ENCODE measurements around the gene ADGRL3. TPM values are rescaled to one million over a fixed set of nuclear protein-coding genes. Genes with fewer than 3 reads are reported as not detected.

The ADGRL3 gene
- total and polyA plus RNA-seq, 4 donors = 0.07 to 1.7 (median 0.82) TPM

DNA sequence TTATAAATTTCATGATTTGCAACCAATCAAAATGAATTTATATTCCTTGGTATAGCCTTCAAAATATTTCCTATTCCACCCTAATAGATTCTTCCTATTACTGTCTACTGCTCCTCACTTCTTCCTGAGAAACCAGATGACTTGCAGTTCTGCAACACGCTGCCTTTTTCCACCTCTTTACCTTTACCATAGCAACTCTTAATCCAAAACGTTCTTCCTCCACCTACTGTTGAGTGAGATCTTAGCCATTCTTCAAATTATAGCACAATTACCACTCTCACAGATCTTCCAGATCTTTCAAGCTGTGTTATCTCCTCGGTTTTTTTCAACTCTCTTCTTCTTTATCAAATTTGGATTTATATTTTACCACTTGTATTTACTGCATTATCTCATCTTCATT, 289.8 kb downstream of the ADGRL3 start:
- Histone ChIP-seq H3K4me1 (ENCODE audit: control insufficient read depth in 4 of 4, insufficient read depth in 4 of 4, low read length in 3 of 4) (no peaks in the 10 kb centered on the region), H3K27ac (ENCODE audit: low read depth in 1 of 2, low read length in 2 of 2) (no peak overlapping the region), H3K9me3 (ENCODE audit: control insufficient read depth in 4 of 4, low read length in 3 of 4) (no peaks in the 10 kb centered on the region), H3K4me3 (ENCODE audit: low read depth in 1 of 3, low read length in 3 of 3) (no peak overlapping the region), H3K36me3 (ENCODE audit: control insufficient read depth in 4 of 4, insufficient read depth in 3 of 4, low read depth in 1 of 4, low read length in 3 of 4) (no peaks in the 10 kb centered on the region), H3K27me3 (ENCODE audit: control insufficient read depth in 4 of 4, insufficient read depth in 4 of 4, low read length in 3 of 4) (peaks cover 0 to 5% (median 2%) of the 10 kb centered on the region in 4 donors), H3K9ac (ENCODE audit: low read depth in 1 of 2, low read length in 2 of 2) (no peak overlapping the region)
- DNase-seq (ENCODE audit: low spot score) = no peak
- TF ChIP-seq FOXA2 (IDR thresholded peaks at IDR 0.05) (no peak), HNF4G (IDR thresholded peaks at IDR 0.05) (no peak), HNF4A (conservative IDR thresholded peaks at IDR 0.05) (no peak)
- TF ChIP-seq, protein P1, sequence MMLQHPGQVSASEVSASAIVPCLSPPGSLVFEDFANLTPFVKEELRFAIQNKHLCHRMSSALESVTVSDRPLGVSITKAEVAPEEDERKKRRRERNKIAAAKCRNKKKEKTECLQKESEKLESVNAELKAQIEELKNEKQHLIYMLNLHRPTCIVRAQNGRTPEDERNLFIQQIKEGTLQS (IDR thresholded peaks at IDR 0.05) = no peak
- WGBS = 51% methylated on average over 3 of the region's 3 CpGs

DNA sequence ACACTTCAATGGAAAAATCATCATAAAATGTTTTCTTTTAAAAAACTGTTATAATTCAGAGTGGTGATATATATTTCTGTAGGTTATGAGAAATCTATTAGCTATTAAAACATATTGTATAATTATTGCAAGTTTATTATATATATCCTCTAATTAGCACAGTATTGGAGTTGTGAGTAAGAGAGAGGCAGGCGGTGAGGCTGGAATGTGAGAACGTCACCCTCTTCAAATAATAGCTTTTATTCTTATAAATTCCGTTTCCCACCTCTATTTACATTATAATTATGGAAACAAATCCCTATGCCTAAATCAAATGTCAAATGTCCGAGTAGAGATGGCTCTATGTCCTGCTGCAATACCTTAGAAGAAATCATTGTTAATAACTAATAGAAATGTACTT, 292.9 kb downstream of the ADGRL3 start:
- Histone ChIP-seq H3K4me1 (ENCODE audit: control insufficient read depth in 4 of 4, insufficient read depth in 4 of 4, low read length in 3 of 4) (no peaks in the 10 kb centered on the region), H3K27me3 (ENCODE audit: control insufficient read depth in 4 of 4, insufficient read depth in 4 of 4, low read length in 3 of 4) (peaks cover 0 to 5% (median 2%) of the 10 kb centered on the region in 4 donors), H3K9ac (ENCODE audit: low read depth in 1 of 2, low read length in 2 of 2) (no peak overlapping the region), H3K4me3 (ENCODE audit: low read depth in 1 of 3, low read length in 3 of 3) (no peak overlapping the region), H3K9me3 (ENCODE audit: control insufficient read depth in 4 of 4, low read length in 3 of 4) (no peaks in the 10 kb centered on the region), H3K27ac (ENCODE audit: low read depth in 1 of 2, low read length in 2 of 2) (no peak overlapping the region), H3K36me3 (ENCODE audit: control insufficient read depth in 4 of 4, insufficient read depth in 3 of 4, low read depth in 1 of 4, low read length in 3 of 4) (no peaks in the 10 kb centered on the region)
- no peak for TF ChIP-seq FOXA2 (IDR thresholded peaks at IDR 0.05)
- no peak for TF ChIP-seq FOXA1 (IDR thresholded peaks at IDR 0.05)
- TF ChIP-seq JUND (IDR thresholded peaks at IDR 0.05) = no peak
- TF ChIP-seq TAF1 (conservative IDR thresholded peaks at IDR 0.05) = no peak
- no peak for TF ChIP-seq GABPA (IDR thresholded peaks at IDR 0.05 in 1 of 2, conservative IDR thresholded peaks at IDR 0.05 in 1 of 2)
- TF ChIP-seq HNF4G (IDR thresholded peaks at IDR 0.05) = no peak
- TF ChIP-seq, protein P2, sequence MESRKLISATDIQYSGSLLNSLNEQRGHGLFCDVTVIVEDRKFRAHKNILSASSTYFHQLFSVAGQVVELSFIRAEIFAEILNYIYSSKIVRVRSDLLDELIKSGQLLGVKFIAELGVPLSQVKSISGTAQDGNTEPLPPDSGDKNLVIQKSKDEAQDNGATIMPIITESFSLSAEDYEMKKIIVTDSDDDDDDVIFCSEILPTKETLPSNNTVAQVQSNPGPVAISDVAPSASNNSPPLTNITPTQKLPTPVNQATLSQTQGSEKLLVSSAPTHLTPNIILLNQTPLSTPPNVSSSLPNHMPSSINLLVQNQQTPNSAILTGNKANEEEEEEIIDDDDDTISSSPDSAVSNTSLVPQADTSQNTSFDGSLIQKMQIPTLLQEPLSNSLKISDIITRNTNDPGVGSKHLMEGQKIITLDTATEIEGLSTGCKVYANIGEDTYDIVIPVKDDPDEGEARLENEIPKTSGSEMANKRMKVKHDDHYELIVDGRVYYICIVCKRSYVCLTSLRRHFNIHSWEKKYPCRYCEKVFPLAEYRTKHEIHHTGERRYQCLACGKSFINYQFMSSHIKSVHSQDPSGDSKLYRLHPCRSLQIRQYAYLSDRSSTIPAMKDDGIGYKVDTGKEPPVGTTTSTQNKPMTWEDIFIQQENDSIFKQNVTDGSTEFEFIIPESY (IDR thresholded peaks at IDR 0.05) = no peak
- TF ChIP-seq, protein P3, sequence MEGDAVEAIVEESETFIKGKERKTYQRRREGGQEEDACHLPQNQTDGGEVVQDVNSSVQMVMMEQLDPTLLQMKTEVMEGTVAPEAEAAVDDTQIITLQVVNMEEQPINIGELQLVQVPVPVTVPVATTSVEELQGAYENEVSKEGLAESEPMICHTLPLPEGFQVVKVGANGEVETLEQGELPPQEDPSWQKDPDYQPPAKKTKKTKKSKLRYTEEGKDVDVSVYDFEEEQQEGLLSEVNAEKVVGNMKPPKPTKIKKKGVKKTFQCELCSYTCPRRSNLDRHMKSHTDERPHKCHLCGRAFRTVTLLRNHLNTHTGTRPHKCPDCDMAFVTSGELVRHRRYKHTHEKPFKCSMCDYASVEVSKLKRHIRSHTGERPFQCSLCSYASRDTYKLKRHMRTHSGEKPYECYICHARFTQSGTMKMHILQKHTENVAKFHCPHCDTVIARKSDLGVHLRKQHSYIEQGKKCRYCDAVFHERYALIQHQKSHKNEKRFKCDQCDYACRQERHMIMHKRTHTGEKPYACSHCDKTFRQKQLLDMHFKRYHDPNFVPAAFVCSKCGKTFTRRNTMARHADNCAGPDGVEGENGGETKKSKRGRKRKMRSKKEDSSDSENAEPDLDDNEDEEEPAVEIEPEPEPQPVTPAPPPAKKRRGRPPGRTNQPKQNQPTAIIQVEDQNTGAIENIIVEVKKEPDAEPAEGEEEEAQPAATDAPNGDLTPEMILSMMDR (IDR thresholded peaks at IDR 0.05; ENCODE audit: low read depth, low read length, missing input control) = no peak
- no peak for TF ChIP-seq RXRA (IDR thresholded peaks at IDR 0.05)
- no peak for DNase-seq (ENCODE audit: low spot score)
- 68% methylated on average over 4 of the region's 4 CpGs for WGBS

DNA sequence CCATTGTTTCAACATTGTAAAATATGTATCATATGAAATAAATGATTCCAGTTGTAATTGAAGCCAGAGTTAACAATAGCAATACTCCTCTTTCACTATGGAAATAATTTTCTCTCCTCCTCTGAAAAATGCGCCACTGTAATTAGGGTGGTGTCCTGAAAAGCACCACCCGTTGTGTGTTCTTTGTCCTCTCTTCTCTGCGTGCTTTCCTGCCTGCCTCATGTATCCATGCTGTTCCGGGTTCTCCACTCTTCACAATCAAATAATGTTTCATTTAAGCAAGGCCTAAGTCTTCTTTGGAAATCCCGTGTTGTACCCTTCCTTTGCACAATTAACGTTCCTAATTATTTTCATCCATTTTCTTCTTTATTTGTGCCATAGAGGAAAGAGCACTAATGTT, 293.3 kb downstream of the ADGRL3 start:
- WGBS = 72% methylated on average over 6 of the region's 6 CpGs
- TF ChIP-seq, protein P1 (IDR thresholded peaks at IDR 0.05) = no peak
- TF ChIP-seq RAD21 (IDR thresholded peaks at IDR 0.05) (no peak), TAF1 (conservative IDR thresholded peaks at IDR 0.05) (no peak), NR2F2 (IDR thresholded peaks at IDR 0.05) (no peak), HNF4A (conservative IDR thresholded peaks at IDR 0.05) (no peak), HNF4G (IDR thresholded peaks at IDR 0.05) (no peak), FOXA2 (IDR thresholded peaks at IDR 0.05) (no peak)
- TF ChIP-seq, protein P4, sequence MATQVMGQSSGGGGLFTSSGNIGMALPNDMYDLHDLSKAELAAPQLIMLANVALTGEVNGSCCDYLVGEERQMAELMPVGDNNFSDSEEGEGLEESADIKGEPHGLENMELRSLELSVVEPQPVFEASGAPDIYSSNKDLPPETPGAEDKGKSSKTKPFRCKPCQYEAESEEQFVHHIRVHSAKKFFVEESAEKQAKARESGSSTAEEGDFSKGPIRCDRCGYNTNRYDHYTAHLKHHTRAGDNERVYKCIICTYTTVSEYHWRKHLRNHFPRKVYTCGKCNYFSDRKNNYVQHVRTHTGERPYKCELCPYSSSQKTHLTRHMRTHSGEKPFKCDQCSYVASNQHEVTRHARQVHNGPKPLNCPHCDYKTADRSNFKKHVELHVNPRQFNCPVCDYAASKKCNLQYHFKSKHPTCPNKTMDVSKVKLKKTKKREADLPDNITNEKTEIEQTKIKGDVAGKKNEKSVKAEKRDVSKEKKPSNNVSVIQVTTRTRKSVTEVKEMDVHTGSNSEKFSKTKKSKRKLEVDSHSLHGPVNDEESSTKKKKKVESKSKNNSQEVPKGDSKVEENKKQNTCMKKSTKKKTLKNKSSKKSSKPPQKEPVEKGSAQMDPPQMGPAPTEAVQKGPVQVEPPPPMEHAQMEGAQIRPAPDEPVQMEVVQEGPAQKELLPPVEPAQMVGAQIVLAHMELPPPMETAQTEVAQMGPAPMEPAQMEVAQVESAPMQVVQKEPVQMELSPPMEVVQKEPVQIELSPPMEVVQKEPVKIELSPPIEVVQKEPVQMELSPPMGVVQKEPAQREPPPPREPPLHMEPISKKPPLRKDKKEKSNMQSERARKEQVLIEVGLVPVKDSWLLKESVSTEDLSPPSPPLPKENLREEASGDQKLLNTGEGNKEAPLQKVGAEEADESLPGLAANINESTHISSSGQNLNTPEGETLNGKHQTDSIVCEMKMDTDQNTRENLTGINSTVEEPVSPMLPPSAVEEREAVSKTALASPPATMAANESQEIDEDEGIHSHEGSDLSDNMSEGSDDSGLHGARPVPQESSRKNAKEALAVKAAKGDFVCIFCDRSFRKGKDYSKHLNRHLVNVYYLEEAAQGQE (IDR thresholded peaks at IDR 0.05) = no peak
- Histone ChIP-seq H3K27ac (ENCODE audit: low read depth in 1 of 2, low read length in 2 of 2) (no peak overlapping the region), H3K4me1 (ENCODE audit: control insufficient read depth in 4 of 4, insufficient read depth in 4 of 4, low read length in 3 of 4) (no peaks in the 10 kb centered on the region), H3K4me3 (ENCODE audit: low read depth in 1 of 3, low read length in 3 of 3) (no peak overlapping the region), H3K9ac (ENCODE audit: low read depth in 1 of 2, low read length in 2 of 2) (no peak overlapping the region), H3K9me3 (ENCODE audit: control insufficient read depth in 4 of 4, low read length in 3 of 4) (no peaks in the 10 kb centered on the region), H3K36me3 (ENCODE audit: control insufficient read depth in 4 of 4, insufficient read depth in 3 of 4, low read depth in 1 of 4, low read length in 3 of 4) (no peaks in the 10 kb centered on the region), H3K27me3 (ENCODE audit: control insufficient read depth in 4 of 4, insufficient read depth in 4 of 4, low read length in 3 of 4) (peaks cover 0 to 5% (median 2%) of the 10 kb centered on the region in 4 donors)
- no peak for DNase-seq (ENCODE audit: low spot score)

All from liver (tissue), 9 donors.